Measurements from ENCODE around the gene PPM1L. TPM values are rescaled to one million over a fixed set of nuclear protein-coding genes. Genes with fewer than 3 reads are reported as not detected.

The PPM1L gene
- total and polyA plus RNA-seq, 2 donors (not counting 1 experiment from before 2014, with no cell fraction given): 1.1 to 12.0 TPM

- Histone ChIP-seq H3K79me2 (ENCODE audit: control insufficient read depth, insufficient read depth, low read length) (no peaks in the 10 kb centered on the region), H3K4me2 (replicated peaks; ENCODE audit: low read depth, low read length, poor library complexity, severe bottlenecking) (no peak overlapping the region), H3K9me3 (ENCODE audit: control extremely low read depth in 1 of 3, control insufficient read depth in 2 of 3, insufficient read depth in 1 of 3, low read length in 2 of 3) (no peaks in the 10 kb centered on the region), H4K20me1 (ENCODE audit: control insufficient read depth, insufficient read depth, low read length, poor library complexity, severe bottlenecking) (no peaks in the 10 kb centered on the region), H3K9ac (ENCODE audit: low read length) (no peak overlapping the region), H3K36me3 (replicated peaks in 1 of 2; ENCODE audit: control extremely low read depth in 1 of 2, control insufficient read depth in 1 of 2, extremely low read depth in 1 of 2, insufficient read depth in 2 of 2, low read length in 1 of 2) (no peaks in the 10 kb centered on the region), H3K4me1 (ENCODE audit: control insufficient read depth in 2 of 2, insufficient read depth in 2 of 2, low read length in 2 of 2) (no peaks in the 10 kb centered on the region), H2AFZ (ENCODE audit: insufficient read depth, low read depth, low read length, poor library complexity, severe bottlenecking) (no peak overlapping the region), H3K27ac (ENCODE audit: low read length in 2 of 2) (no peak overlapping the region), H3K4me3 (ENCODE audit: control extremely low read depth in 1 of 5, extremely low read depth in 1 of 5, insufficient read depth in 1 of 5, low read depth in 2 of 5, low read length in 4 of 5) (no peak overlapping the region), H3K27me3 (replicated peaks in 1 of 4; ENCODE audit: control extremely low read depth in 1 of 4, control insufficient read depth in 3 of 4, insufficient read depth in 4 of 4, low read length in 3 of 4) (no peaks in the 10 kb centered on the region)
- Mint-ChIP-seq H3K27ac (no peak overlapping the region), H3K27me3 (peaks cover 12% of the 10 kb centered on the region), H3K9me3 (ENCODE audit: insufficient read depth) (no peaks in the 10 kb centered on the region), H3K4me1 (no peaks in the 10 kb centered on the region), H3K4me3 (no peak overlapping the region)
- ChIA-PET CTCF (no interaction called here), POLR2A (no interaction called here)
- TF ChIP-seq EZH2 (IDR thresholded peaks at IDR 0.05; ENCODE audit: borderline replicate concordance, insufficient read depth, low read depth, low read length, poor library complexity, severe bottlenecking) (no peak), CTCF (IDR thresholded peaks at IDR 0.05) (no peak)
- WGBS (ENCODE audit: insufficient coverage): 88% methylated on average over 2 of the region's 4 CpGs
- ATAC-seq (ENCODE audit: low read depth) (no peak), DNase-seq (no peak)
- intact Hi-C loops (cut with micrococcal nuclease): no loop called here
These were observed 114.3 kb downstream of the PPM1L start for GRCh38 chr3:160870327-160870726.

GRCh38 chr3:160874736-160875135, 118.7 kb downstream of the PPM1L start:
- no peaks in the 10 kb centered on the region for H3K27me3 ChIP-seq (replicated peaks in 1 of 4; ENCODE audit: control extremely low read depth in 1 of 4, control insufficient read depth in 3 of 4, insufficient read depth in 4 of 4, low read length in 3 of 4)
- H3K27me3 Mint-ChIP-seq: peaks cover 4% of the 10 kb centered on the region
- H3K9ac ChIP-seq (ENCODE audit: low read length): no peak overlapping the region
- TF ChIP-seq CTCF (IDR thresholded peaks at IDR 0.05): no peak
- no peak for TF ChIP-seq EZH2 (IDR thresholded peaks at IDR 0.05; ENCODE audit: borderline replicate concordance, insufficient read depth, low read depth, low read length, poor library complexity, severe bottlenecking)
- ATAC-seq (ENCODE audit: low read depth) (no peak), DNase-seq (no peak)
- no peak overlapping the region for H3K4me2 ChIP-seq (replicated peaks; ENCODE audit: low read depth, low read length, poor library complexity, severe bottlenecking)
- no peak overlapping the region for H3K27ac Mint-ChIP-seq
- no peaks in the 10 kb centered on the region for H3K4me1 ChIP-seq (ENCODE audit: control insufficient read depth in 2 of 2, insufficient read depth in 2 of 2, low read length in 2 of 2)
- peaks cover 3% of the 10 kb centered on the region for H3K9me3 Mint-ChIP-seq (ENCODE audit: insufficient read depth)
- H3K9me3 ChIP-seq (ENCODE audit: control extremely low read depth in 1 of 3, control insufficient read depth in 2 of 3, insufficient read depth in 1 of 3, low read length in 2 of 3): no peaks in the 10 kb centered on the region
- H3K4me3 ChIP-seq (ENCODE audit: control extremely low read depth in 1 of 5, extremely low read depth in 1 of 5, insufficient read depth in 1 of 5, low read depth in 2 of 5, low read length in 4 of 5): no peak overlapping the region
- ChIA-PET POLR2A (no interaction called here), CTCF (no interaction called here)
- intact Hi-C loops (cut with micrococcal nuclease): no loop called here
- no peaks in the 10 kb centered on the region for H3K4me1 Mint-ChIP-seq
- H3K27ac ChIP-seq (ENCODE audit: low read length in 2 of 2): no peak overlapping the region
- H2AFZ ChIP-seq (ENCODE audit: insufficient read depth, low read depth, low read length, poor library complexity, severe bottlenecking): no peak overlapping the region
- no peaks in the 10 kb centered on the region for H3K36me3 ChIP-seq (replicated peaks in 1 of 2; ENCODE audit: control extremely low read depth in 1 of 2, control insufficient read depth in 1 of 2, extremely low read depth in 1 of 2, insufficient read depth in 2 of 2, low read length in 1 of 2)
- H3K4me3 Mint-ChIP-seq: no peak overlapping the region
- no peaks in the 10 kb centered on the region for H4K20me1 ChIP-seq (ENCODE audit: control insufficient read depth, insufficient read depth, low read length, poor library complexity, severe bottlenecking)
- no peaks in the 10 kb centered on the region for H3K79me2 ChIP-seq (ENCODE audit: control insufficient read depth, insufficient read depth, low read length)

Measured in B cell (primary cell).